Measurements from ENCODE around the gene DMPK.

DNA sequence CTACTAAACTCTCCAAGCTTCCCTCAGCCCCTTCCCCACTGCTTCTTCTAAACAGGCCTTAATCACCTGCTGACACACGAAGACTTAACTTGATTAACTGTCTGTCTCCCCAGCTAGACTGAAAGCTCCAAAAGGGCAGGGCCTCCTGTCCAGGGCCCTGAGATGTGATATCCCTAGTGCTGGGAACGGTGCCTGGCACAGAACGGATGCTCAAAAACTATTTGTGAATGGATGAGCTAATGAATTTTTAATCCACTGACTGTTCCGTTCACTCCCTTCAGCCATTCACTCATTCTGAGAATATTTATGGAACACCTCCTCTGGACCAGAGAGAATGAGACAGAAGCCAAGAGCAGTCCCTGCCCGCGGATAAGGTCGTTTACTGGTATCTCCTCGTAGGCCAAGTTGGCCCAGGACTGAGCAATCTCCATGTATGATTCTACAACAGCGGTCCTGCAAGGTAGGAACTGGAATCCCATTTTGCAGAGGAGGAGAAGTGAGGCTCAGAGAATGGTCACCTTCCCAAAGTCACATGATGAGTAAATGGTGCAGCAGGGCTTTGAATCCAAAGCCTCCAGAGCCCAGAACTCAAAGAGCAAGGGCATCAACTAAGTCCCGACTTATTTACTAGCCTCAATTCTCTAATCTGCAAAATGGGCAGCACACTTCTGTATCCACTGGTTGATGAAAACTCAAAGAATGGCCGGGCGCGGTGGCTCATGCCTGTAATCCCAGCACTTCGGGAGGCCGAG is 6.9 kb upstream of the DMPK start:
- TF ChIP-seq, protein P1, sequence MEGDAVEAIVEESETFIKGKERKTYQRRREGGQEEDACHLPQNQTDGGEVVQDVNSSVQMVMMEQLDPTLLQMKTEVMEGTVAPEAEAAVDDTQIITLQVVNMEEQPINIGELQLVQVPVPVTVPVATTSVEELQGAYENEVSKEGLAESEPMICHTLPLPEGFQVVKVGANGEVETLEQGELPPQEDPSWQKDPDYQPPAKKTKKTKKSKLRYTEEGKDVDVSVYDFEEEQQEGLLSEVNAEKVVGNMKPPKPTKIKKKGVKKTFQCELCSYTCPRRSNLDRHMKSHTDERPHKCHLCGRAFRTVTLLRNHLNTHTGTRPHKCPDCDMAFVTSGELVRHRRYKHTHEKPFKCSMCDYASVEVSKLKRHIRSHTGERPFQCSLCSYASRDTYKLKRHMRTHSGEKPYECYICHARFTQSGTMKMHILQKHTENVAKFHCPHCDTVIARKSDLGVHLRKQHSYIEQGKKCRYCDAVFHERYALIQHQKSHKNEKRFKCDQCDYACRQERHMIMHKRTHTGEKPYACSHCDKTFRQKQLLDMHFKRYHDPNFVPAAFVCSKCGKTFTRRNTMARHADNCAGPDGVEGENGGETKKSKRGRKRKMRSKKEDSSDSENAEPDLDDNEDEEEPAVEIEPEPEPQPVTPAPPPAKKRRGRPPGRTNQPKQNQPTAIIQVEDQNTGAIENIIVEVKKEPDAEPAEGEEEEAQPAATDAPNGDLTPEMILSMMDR (conservative IDR thresholded peaks at IDR 0.05 in 1 of 2, IDR thresholded peaks at IDR 0.05 in 1 of 2; ENCODE audit: low read depth in 1 of 2, low read length in 2 of 2), result no peak
- TF ChIP-seq EZH2 (IDR thresholded peaks at IDR 0.05; ENCODE audit: low read length, missing control alignments), result no peak

Measured in fibroblast of lung (primary cell).